HuH-7.5 (cell line): Measurements from ENCODE around the gene FAM83B.

Experiments
- DNase-seq: peaks from one replicate; pipeline ENCODE4 v3.0.0; 2011; ENCODE audit warnings: low spot score

The FAM83B gene

GRCh38 chr6:54981276-54981609 is 134.7 kb downstream of the FAM83B start:
- no peak for DNase-seq

GRCh38 chr6:54981647-54982046 is 135.1 kb downstream of the FAM83B start:
- no peak for DNase-seq

DNA sequence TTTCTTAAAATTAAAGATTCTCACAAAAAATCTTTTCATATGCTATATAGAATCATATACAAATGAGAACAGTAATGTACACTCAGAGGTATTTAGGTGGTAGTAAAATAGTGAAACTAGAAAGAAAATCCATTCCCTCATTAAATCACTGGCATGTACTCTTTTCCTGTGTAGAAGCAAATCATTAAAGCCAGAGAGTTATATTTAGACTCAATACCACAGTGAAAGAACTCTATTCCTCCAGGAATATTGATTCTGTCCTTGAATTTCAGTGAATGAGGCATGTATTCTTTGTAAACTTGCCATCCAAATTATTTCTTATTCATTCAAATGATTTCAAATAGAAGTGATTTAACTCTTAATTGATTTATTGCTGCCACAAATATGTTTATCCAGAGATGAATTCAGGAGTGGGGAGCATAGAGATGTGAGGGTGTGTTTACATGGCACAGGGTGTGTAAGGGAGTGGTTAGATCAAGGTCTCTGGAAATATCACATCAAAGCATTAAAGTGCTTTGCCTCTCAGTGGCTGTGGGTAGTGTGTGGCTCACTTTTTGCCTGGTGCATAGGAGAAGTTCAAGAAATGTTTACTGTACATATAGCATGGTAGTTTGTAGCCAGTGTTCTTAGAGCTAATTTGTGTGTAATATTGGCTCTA is 141.2 kb downstream of the FAM83B start:
- no peak for DNase-seq

- no peak for DNase-seq
Observed at GRCh38 chr6:54988576-54988975, 142.0 kb downstream of the FAM83B start.

- DNase-seq: no peak
Observed at GRCh38 chr6:54990001-54990400, 143.4 kb downstream of the FAM83B start.
